ENCODE measurements around the gene THBD. TPM values are rescaled to one million over a fixed set of nuclear protein-coding genes. Genes with fewer than 3 reads are reported as not detected.
A peak's percentile ranks its signal among the peaks of the same experiment; 100 is the strongest.

THBD gene
- total RNA-seq, 1 donor from 2014 or later, result 37.5 TPM

DNA sequence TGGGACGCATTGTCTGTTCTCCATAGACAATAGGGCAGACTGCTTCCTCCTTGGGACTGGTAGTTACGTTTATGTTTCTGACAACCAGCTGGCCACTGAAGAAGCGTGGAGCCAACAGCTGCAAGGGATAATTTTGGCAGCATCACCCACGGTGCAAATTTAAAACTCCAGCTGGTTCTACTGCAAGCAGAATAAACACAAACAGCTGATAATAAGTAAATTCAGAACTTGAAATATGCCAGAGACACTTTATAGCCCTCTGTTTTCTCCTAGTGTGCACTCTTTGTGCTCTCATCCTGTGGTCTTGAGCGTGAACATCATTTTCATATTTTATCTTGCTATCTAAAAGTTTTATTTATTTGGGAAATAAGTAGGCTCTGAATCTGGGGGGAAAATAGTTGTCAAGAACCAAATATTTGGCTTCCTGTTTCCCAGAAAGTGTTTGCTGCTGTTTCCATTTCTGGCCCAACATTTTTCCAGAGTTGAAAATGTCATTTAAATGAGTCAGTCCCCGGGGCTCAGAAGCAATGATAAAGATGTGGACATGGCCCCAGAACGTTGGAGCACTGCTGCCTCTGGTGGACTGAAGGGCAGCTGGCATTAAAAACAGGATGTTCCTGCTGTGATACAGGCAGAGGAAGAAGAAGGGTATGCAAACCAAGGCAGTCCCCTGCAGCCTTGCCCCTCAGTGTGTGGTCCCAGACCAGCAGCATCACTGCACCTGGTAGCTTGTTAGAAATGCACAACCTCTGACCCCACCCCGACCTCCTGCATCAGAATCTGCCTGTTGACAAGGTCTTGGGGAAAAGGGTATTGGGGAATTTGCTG, 12.5 kb upstream of the THBD start:
- Mint-ChIP-seq H3K9me3 (ENCODE audit: low read depth) (no peaks in the 10 kb centered on the region), H3K4me1 (ENCODE audit: low read depth) (peaks cover 39% of the 10 kb centered on the region), H3K4me3 (ENCODE audit: unreplicated experiment) (no peak overlapping the region), H3K27ac (ENCODE audit: unreplicated experiment) (peak overlapping the region; percentile 86), H3K36me3 (ENCODE audit: low read depth) (no peaks in the 10 kb centered on the region), H3K27me3 (ENCODE audit: low read depth) (no peaks in the 10 kb centered on the region)
- no peak for DNase-seq (ENCODE audit: low spot score)
- TF ChIP-seq, protein P1, sequence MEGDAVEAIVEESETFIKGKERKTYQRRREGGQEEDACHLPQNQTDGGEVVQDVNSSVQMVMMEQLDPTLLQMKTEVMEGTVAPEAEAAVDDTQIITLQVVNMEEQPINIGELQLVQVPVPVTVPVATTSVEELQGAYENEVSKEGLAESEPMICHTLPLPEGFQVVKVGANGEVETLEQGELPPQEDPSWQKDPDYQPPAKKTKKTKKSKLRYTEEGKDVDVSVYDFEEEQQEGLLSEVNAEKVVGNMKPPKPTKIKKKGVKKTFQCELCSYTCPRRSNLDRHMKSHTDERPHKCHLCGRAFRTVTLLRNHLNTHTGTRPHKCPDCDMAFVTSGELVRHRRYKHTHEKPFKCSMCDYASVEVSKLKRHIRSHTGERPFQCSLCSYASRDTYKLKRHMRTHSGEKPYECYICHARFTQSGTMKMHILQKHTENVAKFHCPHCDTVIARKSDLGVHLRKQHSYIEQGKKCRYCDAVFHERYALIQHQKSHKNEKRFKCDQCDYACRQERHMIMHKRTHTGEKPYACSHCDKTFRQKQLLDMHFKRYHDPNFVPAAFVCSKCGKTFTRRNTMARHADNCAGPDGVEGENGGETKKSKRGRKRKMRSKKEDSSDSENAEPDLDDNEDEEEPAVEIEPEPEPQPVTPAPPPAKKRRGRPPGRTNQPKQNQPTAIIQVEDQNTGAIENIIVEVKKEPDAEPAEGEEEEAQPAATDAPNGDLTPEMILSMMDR (IDR thresholded peaks at IDR 0.05), result peak; percentile 80

DNA sequence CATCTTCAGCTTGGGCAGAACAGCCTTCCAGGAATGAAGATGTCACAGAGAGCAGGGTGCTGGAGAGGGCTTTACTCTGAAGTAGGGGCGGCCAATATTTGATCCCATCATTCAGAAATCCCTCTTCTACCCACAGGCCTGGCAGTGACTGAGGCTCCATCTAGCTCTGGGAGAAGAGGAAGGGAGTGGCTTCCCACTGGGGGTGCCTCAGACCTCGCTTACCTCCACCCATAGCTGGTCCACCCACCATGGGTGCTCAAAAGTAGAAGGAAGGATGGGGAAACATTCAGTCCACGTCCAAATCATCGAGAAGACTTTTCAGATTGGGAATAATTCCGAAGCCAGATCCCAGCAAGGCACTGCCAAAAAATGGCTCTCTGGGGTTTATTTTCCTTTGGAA, 11.8 kb upstream of the THBD start:
- TF ChIP-seq, protein P1 (IDR thresholded peaks at IDR 0.05), result no peak
- Mint-ChIP-seq H3K4me3 (ENCODE audit: unreplicated experiment) (no peak overlapping the region), H3K27me3 (ENCODE audit: low read depth) (no peaks in the 10 kb centered on the region), H3K27ac (ENCODE audit: unreplicated experiment) (peak overlapping the region; percentile 86), H3K4me1 (ENCODE audit: low read depth) (peaks cover 39% of the 10 kb centered on the region), H3K36me3 (ENCODE audit: low read depth) (no peaks in the 10 kb centered on the region), H3K9me3 (ENCODE audit: low read depth) (peaks cover 4% of the 10 kb centered on the region)
- no peak for DNase-seq (ENCODE audit: low spot score)

DNA sequence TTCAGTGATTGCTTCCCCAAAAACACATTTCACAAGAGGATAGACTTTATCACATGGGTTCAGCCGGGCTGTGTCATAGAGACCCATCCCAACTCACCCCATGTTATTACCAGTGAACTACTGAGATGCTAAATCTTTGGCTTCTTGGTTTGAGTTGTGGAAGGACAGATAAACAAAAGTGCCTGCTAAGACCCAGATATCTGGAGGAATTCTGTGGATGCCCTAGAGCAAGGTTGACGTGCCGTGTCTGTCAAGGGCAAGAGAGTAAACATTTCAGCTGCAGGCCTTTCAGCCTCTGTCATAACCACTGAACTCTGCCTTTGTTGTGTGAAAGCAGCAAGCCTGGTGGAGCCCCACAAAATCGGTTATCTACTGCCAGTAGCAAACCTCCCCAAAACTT, 11.2 kb upstream of the THBD start:
- Mint-ChIP-seq H3K9me3 (ENCODE audit: low read depth) (peaks cover 4% of the 10 kb centered on the region), H3K36me3 (ENCODE audit: low read depth) (no peaks in the 10 kb centered on the region), H3K4me1 (ENCODE audit: low read depth) (peaks cover 39% of the 10 kb centered on the region), H3K4me3 (ENCODE audit: unreplicated experiment) (no peak overlapping the region), H3K27ac (ENCODE audit: unreplicated experiment) (no peak overlapping the region), H3K27me3 (ENCODE audit: low read depth) (no peaks in the 10 kb centered on the region)
- TF ChIP-seq, protein P1 (IDR thresholded peaks at IDR 0.05), result no peak
- DNase-seq (ENCODE audit: low spot score), result no peak

- peaks cover 4% of the 10 kb centered on the region for H3K9me3 Mint-ChIP-seq (ENCODE audit: low read depth)
- no peaks in the 10 kb centered on the region for H3K36me3 Mint-ChIP-seq (ENCODE audit: low read depth)
- no peak overlapping the region for H3K27ac Mint-ChIP-seq (ENCODE audit: unreplicated experiment)
- no peaks in the 10 kb centered on the region for H3K27me3 Mint-ChIP-seq (ENCODE audit: low read depth)
- DNase-seq (ENCODE audit: low spot score), result no peak
- H3K4me1 Mint-ChIP-seq (ENCODE audit: low read depth), result peaks cover 39% of the 10 kb centered on the region
- TF ChIP-seq, protein P1 (IDR thresholded peaks at IDR 0.05), result no peak
- no peak overlapping the region for H3K4me3 Mint-ChIP-seq (ENCODE audit: unreplicated experiment)
Observed at GRCh38 chr20:23059846-23060245, 10.4 kb upstream of the THBD start.

DNA sequence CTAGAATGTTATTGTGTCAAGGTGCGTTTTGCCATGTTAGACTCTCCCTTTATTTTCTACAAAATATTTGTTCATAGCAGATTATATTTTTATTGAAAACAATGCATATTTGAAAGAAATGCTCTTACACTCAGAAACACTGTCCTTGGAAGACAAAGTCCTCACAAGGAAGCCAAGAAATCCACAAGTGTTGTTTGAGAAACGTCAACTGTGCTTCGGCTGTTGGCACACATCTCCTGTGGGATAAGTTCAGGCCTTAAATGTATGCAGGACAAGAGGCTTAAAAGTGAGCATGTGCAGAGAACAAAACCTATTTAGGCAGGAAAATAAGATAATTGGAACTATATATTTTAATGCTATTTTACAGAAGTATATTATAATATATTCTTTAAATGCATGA, 9.5 kb upstream of the THBD start:
- Mint-ChIP-seq H3K36me3 (ENCODE audit: low read depth) (no peaks in the 10 kb centered on the region), H3K4me1 (ENCODE audit: low read depth) (peaks cover 38% of the 10 kb centered on the region), H3K27ac (ENCODE audit: unreplicated experiment) (no peak overlapping the region), H3K9me3 (ENCODE audit: low read depth) (peaks cover 4% of the 10 kb centered on the region), H3K4me3 (ENCODE audit: unreplicated experiment) (no peak overlapping the region), H3K27me3 (ENCODE audit: low read depth) (no peaks in the 10 kb centered on the region)
- TF ChIP-seq, protein P1 (IDR thresholded peaks at IDR 0.05), result no peak
- DNase-seq (ENCODE audit: low spot score), result no peak

Data from chondrocyte (in vitro differentiated cells).